Vagina (tissue), 2 donors: ENCODE data around the gene PCYOX1L.

Source experiments
- CTCF ChIP-seq, 3 experiments: fragments of 450-650 bp in 2 of 3; fragments of 200-600 bp in 1 of 3; sonication (generic) in 1 of 3; IDR thresholded peaks; one replicate each; pipeline ENCODE4 v1.5.1; 2017 to 2019; ENCODE audit warnings: antibody characterized with exemption in 3 of 3, mild to moderate bottlenecking in 2 of 3, moderate library complexity in 2 of 3
- POLR2A ChIP-seq, 2 donors: fragments of 450-650 bp; IDR thresholded peaks; one replicate each; pipeline ENCODE4 v1.6.1; 2017; ENCODE audit warnings: antibody characterized with exemption in 2 of 2, mild to moderate bottlenecking in 2 of 2, moderate library complexity in 2 of 2
- POLR2AphosphoS5 ChIP-seq, 2 donors: sonication (generic); formaldehyde crosslinking; IDR thresholded peaks; one replicate each; pipeline ENCODE4 v1.9.0; 2017; ENCODE audit warnings: antibody characterized with exemption in 2 of 2, mild to moderate bottlenecking in 2 of 2, low read depth in 1 of 2; ENCODE audit not compliant: insufficient read depth in 1 of 2

DNA sequence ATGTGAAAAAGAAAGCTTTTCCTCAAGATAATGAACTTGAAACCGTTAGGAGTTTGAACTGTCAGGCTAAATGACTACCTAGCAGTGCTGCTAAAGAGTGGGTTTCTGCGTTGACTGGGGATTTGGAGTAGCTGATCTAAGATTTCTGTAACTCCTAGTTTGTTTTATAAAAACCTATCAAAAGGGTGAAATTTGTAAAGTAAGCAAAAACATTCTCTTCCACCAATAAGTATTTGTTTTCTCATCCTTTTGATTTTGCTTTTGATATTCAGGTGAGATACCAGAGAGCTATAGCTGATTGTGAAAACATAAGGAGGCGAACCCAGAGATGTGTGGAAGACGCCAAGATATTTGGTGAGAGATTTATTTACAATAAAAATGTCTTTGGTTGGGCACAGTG, 8.5 kb upstream of the PCYOX1L start:
- no peak for TF ChIP-seq POLR2A (IDR thresholded peaks at IDR 0.05)
- no peak for TF ChIP-seq POLR2AphosphoS5 (IDR thresholded peaks at IDR 0.05; ENCODE audit: insufficient read depth in 1 of 2, low read depth in 1 of 2)
- TF ChIP-seq CTCF (IDR thresholded peaks at IDR 0.05) = no peak
